Panc1 (cell line): Measurements from ENCODE around the gene POLD3.

ENCODE experiments used
- POLR2AphosphoS5 ChIP-seq: IDR thresholded peaks from 2 replicates; pipeline ENCODE4 v1.6.1; 2012; ENCODE audit warnings: mild to moderate bottlenecking, low read depth, low read length, moderate library complexity
- SIN3A ChIP-seq: IDR thresholded peaks from 2 replicates; pipeline ENCODE4 v1.6.1; 2012; ENCODE audit warnings: low read depth, mild to moderate bottlenecking, low read length, moderate library complexity, borderline replicate concordance; ENCODE audit not compliant: insufficient read depth
- TCF7L2 ChIP-seq: IDR thresholded peaks from 2 replicates; pipeline ENCODE4 v1.6.1; 2011; ENCODE audit warnings: mild to moderate bottlenecking, low read depth, low read length, inconsistent platforms
- TF ChIP-seq, protein P1 (sequence below): fragments of 450-650 bp; IDR thresholded peaks from 2 replicates; pipeline ENCODE4 v1.5.1; 2017; ENCODE audit warnings: mild to moderate bottlenecking
- TF ChIP-seq, protein P2 (sequence below), 2 experiments: IDR thresholded peaks; 2 replicates each; pipeline ENCODE4 v1.6.1; 2011 to 2012; ENCODE audit warnings: low read depth in 2 of 2, control low read depth in 1 of 2, low read length in 1 of 2, mild to moderate bottlenecking in 1 of 2, moderate library complexity in 1 of 2; ENCODE audit not compliant: insufficient read depth in 1 of 2

DNA sequence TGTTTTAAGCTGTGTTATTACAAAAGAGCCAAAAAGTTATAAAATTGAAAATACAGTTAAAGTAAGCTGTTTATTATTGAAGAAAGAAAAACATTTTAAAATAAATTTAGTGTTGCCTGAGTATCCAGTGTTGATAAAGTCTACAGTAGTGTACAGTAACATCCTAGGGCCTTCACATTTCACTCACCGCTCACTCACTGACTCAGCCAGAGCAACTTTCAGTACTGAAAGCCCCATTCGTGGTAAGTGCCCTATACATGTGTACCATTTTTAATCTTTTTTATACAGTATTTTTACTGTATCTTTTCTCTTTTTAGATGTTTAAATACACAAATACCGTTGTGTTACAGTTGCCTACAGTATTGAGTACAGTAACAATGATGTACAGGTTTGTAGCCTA, 35.0 kb downstream of the POLD3 start:
- TF ChIP-seq, protein P1, sequence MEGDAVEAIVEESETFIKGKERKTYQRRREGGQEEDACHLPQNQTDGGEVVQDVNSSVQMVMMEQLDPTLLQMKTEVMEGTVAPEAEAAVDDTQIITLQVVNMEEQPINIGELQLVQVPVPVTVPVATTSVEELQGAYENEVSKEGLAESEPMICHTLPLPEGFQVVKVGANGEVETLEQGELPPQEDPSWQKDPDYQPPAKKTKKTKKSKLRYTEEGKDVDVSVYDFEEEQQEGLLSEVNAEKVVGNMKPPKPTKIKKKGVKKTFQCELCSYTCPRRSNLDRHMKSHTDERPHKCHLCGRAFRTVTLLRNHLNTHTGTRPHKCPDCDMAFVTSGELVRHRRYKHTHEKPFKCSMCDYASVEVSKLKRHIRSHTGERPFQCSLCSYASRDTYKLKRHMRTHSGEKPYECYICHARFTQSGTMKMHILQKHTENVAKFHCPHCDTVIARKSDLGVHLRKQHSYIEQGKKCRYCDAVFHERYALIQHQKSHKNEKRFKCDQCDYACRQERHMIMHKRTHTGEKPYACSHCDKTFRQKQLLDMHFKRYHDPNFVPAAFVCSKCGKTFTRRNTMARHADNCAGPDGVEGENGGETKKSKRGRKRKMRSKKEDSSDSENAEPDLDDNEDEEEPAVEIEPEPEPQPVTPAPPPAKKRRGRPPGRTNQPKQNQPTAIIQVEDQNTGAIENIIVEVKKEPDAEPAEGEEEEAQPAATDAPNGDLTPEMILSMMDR = no peak
- TF ChIP-seq, protein P2, sequence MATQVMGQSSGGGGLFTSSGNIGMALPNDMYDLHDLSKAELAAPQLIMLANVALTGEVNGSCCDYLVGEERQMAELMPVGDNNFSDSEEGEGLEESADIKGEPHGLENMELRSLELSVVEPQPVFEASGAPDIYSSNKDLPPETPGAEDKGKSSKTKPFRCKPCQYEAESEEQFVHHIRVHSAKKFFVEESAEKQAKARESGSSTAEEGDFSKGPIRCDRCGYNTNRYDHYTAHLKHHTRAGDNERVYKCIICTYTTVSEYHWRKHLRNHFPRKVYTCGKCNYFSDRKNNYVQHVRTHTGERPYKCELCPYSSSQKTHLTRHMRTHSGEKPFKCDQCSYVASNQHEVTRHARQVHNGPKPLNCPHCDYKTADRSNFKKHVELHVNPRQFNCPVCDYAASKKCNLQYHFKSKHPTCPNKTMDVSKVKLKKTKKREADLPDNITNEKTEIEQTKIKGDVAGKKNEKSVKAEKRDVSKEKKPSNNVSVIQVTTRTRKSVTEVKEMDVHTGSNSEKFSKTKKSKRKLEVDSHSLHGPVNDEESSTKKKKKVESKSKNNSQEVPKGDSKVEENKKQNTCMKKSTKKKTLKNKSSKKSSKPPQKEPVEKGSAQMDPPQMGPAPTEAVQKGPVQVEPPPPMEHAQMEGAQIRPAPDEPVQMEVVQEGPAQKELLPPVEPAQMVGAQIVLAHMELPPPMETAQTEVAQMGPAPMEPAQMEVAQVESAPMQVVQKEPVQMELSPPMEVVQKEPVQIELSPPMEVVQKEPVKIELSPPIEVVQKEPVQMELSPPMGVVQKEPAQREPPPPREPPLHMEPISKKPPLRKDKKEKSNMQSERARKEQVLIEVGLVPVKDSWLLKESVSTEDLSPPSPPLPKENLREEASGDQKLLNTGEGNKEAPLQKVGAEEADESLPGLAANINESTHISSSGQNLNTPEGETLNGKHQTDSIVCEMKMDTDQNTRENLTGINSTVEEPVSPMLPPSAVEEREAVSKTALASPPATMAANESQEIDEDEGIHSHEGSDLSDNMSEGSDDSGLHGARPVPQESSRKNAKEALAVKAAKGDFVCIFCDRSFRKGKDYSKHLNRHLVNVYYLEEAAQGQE (IDR thresholded peaks at IDR 0.05; ENCODE audit: insufficient read depth in 1 of 2, low read depth in 2 of 2, low read length in 1 of 2) = no peak
- TF ChIP-seq POLR2AphosphoS5 (no peak), TCF7L2 (no peak), SIN3A (no peak)
